Vagina (tissue), 2 donors: ENCODE data around the gene MALRD1. TPM values are rescaled to one million over a fixed set of nuclear protein-coding genes. Genes with fewer than 3 reads are reported as not detected.

Source experiments
- DNase-seq, 2 donors: peaks; one replicate each; pipeline ENCODE4 v3.0.0-alpha.2; 2017; ENCODE audit errors: extremely low spot score in 2 of 2
- H3K27ac ChIP-seq: fragments of 200-600 bp; sonication (generic); one replicate; pipeline ENCODE4 v1.5.1; 2019
- H3K27me3 ChIP-seq: fragments of 200-600 bp; sonication (generic); one replicate; pipeline ENCODE4 v1.5.1; 2019
- H3K36me3 ChIP-seq, 2 donors: fragments of 200-600 bp; sonication (generic); one replicate each; pipeline ENCODE4 v1.5.1; 2017 to 2019
- H3K4me1 ChIP-seq: fragments of 200-600 bp; sonication (generic); one replicate; pipeline ENCODE4 v1.5.1; 2019
- H3K4me3 ChIP-seq, 2 donors: fragments of 200-600 bp; sonication (generic); 1 replicate in 1 of 2; 2 replicates in 1 of 2; pipeline ENCODE4 v1.5.1; 2016 to 2019
- H3K9me3 ChIP-seq: fragments of 200-600 bp; sonication (generic); one replicate; pipeline ENCODE4 v1.5.1; 2019
- CTCF ChIP-seq, 3 experiments: fragments of 450-650 bp in 2 of 3; fragments of 200-600 bp in 1 of 3; sonication (generic) in 1 of 3; IDR thresholded peaks; one replicate each; pipeline ENCODE4 v1.5.1; 2017 to 2019; ENCODE audit warnings: antibody characterized with exemption in 3 of 3, mild to moderate bottlenecking in 2 of 3, moderate library complexity in 2 of 3
- POLR2A ChIP-seq, 2 donors: fragments of 450-650 bp; IDR thresholded peaks; one replicate each; pipeline ENCODE4 v1.6.1; 2017; ENCODE audit warnings: antibody characterized with exemption in 2 of 2, mild to moderate bottlenecking in 2 of 2, moderate library complexity in 2 of 2
- POLR2AphosphoS5 ChIP-seq, 2 donors: sonication (generic); formaldehyde crosslinking; IDR thresholded peaks; one replicate each; pipeline ENCODE4 v1.9.0; 2017; ENCODE audit warnings: antibody characterized with exemption in 2 of 2, mild to moderate bottlenecking in 2 of 2, low read depth in 1 of 2; ENCODE audit not compliant: insufficient read depth in 1 of 2
- intact Hi-C: fragments of 100-400 bp; cut with DNase I; formaldehyde crosslinking; loops from one replicate; pipeline ENCODE4 v1.15.1; 2023
- total RNA-seq: library from RNA; depleted of rRNA; stranded (reverse); fragments of >200 nt; gene quantifications from one replicate; pipeline ENCODE4 v1.2.3, GENCODE V29; 2016

The MALRD1 gene
- total RNA-seq, 1 donor from 2014 or later: 2.0 TPM

- Histone ChIP-seq H3K27ac (no peak overlapping the region), H3K9me3 (no peaks in the 10 kb centered on the region), H3K27me3 (no peaks in the 10 kb centered on the region), H3K36me3 (no peaks in the 10 kb centered on the region), H3K4me3 (no peak overlapping the region), H3K4me1 (no peaks in the 10 kb centered on the region)
- TF ChIP-seq POLR2A (IDR thresholded peaks at IDR 0.05): no peak
- TF ChIP-seq POLR2AphosphoS5 (IDR thresholded peaks at IDR 0.05; ENCODE audit: insufficient read depth in 1 of 2, low read depth in 1 of 2): no peak
- no peak for TF ChIP-seq CTCF (IDR thresholded peaks at IDR 0.05)
- intact Hi-C loops: no loop called here
- DNase-seq: no peak
Measured at GRCh38 chr10:19659920-19660655, 611.5 kb downstream of the MALRD1 start.

- no peaks in the 10 kb centered on the region for H3K9me3 ChIP-seq
- no peak for TF ChIP-seq POLR2A (IDR thresholded peaks at IDR 0.05)
- no peak for TF ChIP-seq POLR2AphosphoS5 (IDR thresholded peaks at IDR 0.05; ENCODE audit: insufficient read depth in 1 of 2, low read depth in 1 of 2)
- TF ChIP-seq CTCF (IDR thresholded peaks at IDR 0.05): no peak
- H3K27me3 ChIP-seq: no peaks in the 10 kb centered on the region
- H3K4me3 ChIP-seq: no peak overlapping the region
- no peak overlapping the region for H3K27ac ChIP-seq
- no peaks in the 10 kb centered on the region for H3K4me1 ChIP-seq
- no peak for DNase-seq
- no peaks in the 10 kb centered on the region for H3K36me3 ChIP-seq
- intact Hi-C loops: no loop called here
Measured at GRCh38 chr10:19663344-19663743, 614.7 kb downstream of the MALRD1 start.

GRCh38 chr10:19668116-19668515 lies 619.5 kb downstream of the MALRD1 start:
- Histone ChIP-seq H3K27me3 (no peaks in the 10 kb centered on the region), H3K36me3 (no peaks in the 10 kb centered on the region), H3K27ac (no peak overlapping the region), H3K4me3 (no peak overlapping the region), H3K4me1 (no peaks in the 10 kb centered on the region), H3K9me3 (no peaks in the 10 kb centered on the region)
- DNase-seq: no peak
- no peak for TF ChIP-seq CTCF (IDR thresholded peaks at IDR 0.05)
- no peak for TF ChIP-seq POLR2AphosphoS5 (IDR thresholded peaks at IDR 0.05; ENCODE audit: insufficient read depth in 1 of 2, low read depth in 1 of 2)
- TF ChIP-seq POLR2A (IDR thresholded peaks at IDR 0.05): no peak
- intact Hi-C loops: no loop called here

GRCh38 chr10:19676063-19676462 lies 627.5 kb downstream of the MALRD1 start:
- no peaks in the 10 kb centered on the region for H3K27me3 ChIP-seq
- no peak overlapping the region for H3K4me3 ChIP-seq
- intact Hi-C loops: no loop called here
- no peaks in the 10 kb centered on the region for H3K4me1 ChIP-seq
- no peak for DNase-seq
- H3K9me3 ChIP-seq: no peaks in the 10 kb centered on the region
- no peaks in the 10 kb centered on the region for H3K36me3 ChIP-seq
- no peak overlapping the region for H3K27ac ChIP-seq
- no peak for TF ChIP-seq POLR2A (IDR thresholded peaks at IDR 0.05)
- TF ChIP-seq POLR2AphosphoS5 (IDR thresholded peaks at IDR 0.05; ENCODE audit: insufficient read depth in 1 of 2, low read depth in 1 of 2): no peak
- TF ChIP-seq CTCF (IDR thresholded peaks at IDR 0.05): no peak

GRCh38 chr10:19683356-19683755 lies 634.8 kb downstream of the MALRD1 start:
- intact Hi-C loops: no loop called here
- Histone ChIP-seq H3K36me3 (no peaks in the 10 kb centered on the region), H3K27ac (no peak overlapping the region), H3K9me3 (no peaks in the 10 kb centered on the region), H3K4me3 (no peak overlapping the region), H3K27me3 (no peaks in the 10 kb centered on the region), H3K4me1 (no peaks in the 10 kb centered on the region)
- no peak for DNase-seq
- TF ChIP-seq CTCF (IDR thresholded peaks at IDR 0.05): no peak
- TF ChIP-seq POLR2AphosphoS5 (IDR thresholded peaks at IDR 0.05; ENCODE audit: insufficient read depth in 1 of 2, low read depth in 1 of 2): no peak
- no peak for TF ChIP-seq POLR2A (IDR thresholded peaks at IDR 0.05)
